Gastrocnemius medialis (tissue), 4 donors: ENCODE data around the gene SAMD4A. TPM values are rescaled to one million over a fixed set of nuclear protein-coding genes. Genes with fewer than 3 reads are reported as not detected.

Experiments used
- ATAC-seq, 2 donors: fragments of 150-250 bp; one replicate each; pipeline ENCODE4 v1.9.1; 2016
- DNase-seq, 2 donors: peaks; one replicate each; pipeline ENCODE4 v3.0.0-alpha.2; 2019
- H3K27ac ChIP-seq, 4 donors: fragments of 200-600 bp; sonication (generic); 1 replicate in 1 of 4; 2 replicates in 3 of 4; pipeline ENCODE4 v1.5.1; 2016 to 2018; ENCODE audit warnings: mild to moderate bottlenecking in 2 of 4, moderate library complexity in 1 of 4
- H3K27me3 ChIP-seq, 3 donors: fragments of 200-600 bp; sonication (generic) in 2 of 3; 1 replicate in 1 of 3; 2 replicates in 2 of 3; pipeline versions ENCODE4 v1.5.1 to v1.6.0; 2016 to 2019; ENCODE audit warnings: mild to moderate bottlenecking in 1 of 3, moderate library complexity in 1 of 3
- H3K36me3 ChIP-seq, 2 donors: fragments of 200-600 bp; sonication (generic) in 1 of 2; one replicate each; pipeline ENCODE4 v1.5.1; 2017 to 2018
- H3K4me1 ChIP-seq, 2 donors: fragments of 200-600 bp; sonication (generic) in 1 of 2; one replicate each; pipeline ENCODE4 v1.5.1; 2016 to 2017; ENCODE audit warnings: mild to moderate bottlenecking in 2 of 2
- H3K4me3 ChIP-seq, 4 donors: fragments of 200-600 bp; sonication (generic) in 3 of 4; 1 replicate in 1 of 4; 2 replicates in 3 of 4; pipeline ENCODE4 v1.5.1; 2016 to 2019; ENCODE audit warnings: mild to moderate bottlenecking in 2 of 4
- H3K9me3 ChIP-seq, 3 donors: fragments of 200-600 bp; sonication (generic) in 2 of 3; 1 replicate in 1 of 3; 2 replicates in 2 of 3; pipeline ENCODE4 v1.5.1; 2016 to 2019
- POLR2A ChIP-seq, 2 donors: fragments of 450-650 bp; IDR thresholded peaks; one replicate each; pipeline ENCODE4 v1.6.1; 2017; ENCODE audit warnings: antibody characterized with exemption in 2 of 2, mild to moderate bottlenecking in 2 of 2, moderate library complexity in 2 of 2
- in situ Hi-C, 4 donors: fragments of 200-750 bp; cut with MboI; loops; one replicate each; pipeline versions ENCODE4 v1.15.0 to v1.8.0; 2017; ENCODE audit warnings: low sequenced_read_pairs in 4 of 4
- intact Hi-C: fragments of 100-400 bp; cut with DNase I; formaldehyde crosslinking; loops from one replicate; pipeline ENCODE4 v1.15.1; 2023; ENCODE audit warnings: low total_unique reads
- total RNA-seq, 4 donors: library from RNA; depleted of rRNA; stranded (reverse); fragments of >200 nt; gene quantifications; one replicate each; pipeline versions ENCODE4 v1.1.0 to v1.2.3, GENCODE V29; 2016
- TF ChIP-seq, protein P1 (sequence below), 5 experiments: fragments of 450-650 bp in 3 of 5; fragments of 200-600 bp in 2 of 5; sonication (generic) in 2 of 5; IDR thresholded peaks in 4 of 5; conservative IDR thresholded peaks in 1 of 5; 1 replicate in 4 of 5; 2 replicates in 1 of 5; pipeline ENCODE4 v1.5.1; 2016 to 2019; ENCODE audit warnings: antibody characterized with exemption in 5 of 5, mild to moderate bottlenecking in 3 of 5, moderate library complexity in 3 of 5

Gene SAMD4A
- total RNA-seq, 4 donors from 2014 or later: 26.4 to 48.0 (median 42.2) TPM

DNA sequence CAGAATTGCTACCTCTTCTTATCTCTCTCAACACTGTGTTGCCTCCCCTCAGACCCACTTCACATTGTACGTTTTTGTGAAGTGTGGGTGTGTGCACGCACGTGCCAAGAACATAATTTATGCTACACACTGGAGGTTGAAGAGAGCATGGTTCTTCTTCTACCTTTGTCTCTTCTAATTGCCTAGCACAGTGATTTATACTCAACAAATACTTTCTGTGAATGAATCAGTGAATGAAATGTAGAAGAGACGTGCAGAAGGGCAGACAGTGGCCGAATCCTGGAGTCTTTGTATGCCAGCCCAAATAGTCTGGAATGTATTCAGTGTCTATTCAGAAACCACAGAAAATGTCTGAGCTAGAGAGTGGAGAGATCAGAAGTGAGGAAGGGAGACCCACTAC, 4.6 kb upstream of the SAMD4A start:
- TF ChIP-seq, protein P1, sequence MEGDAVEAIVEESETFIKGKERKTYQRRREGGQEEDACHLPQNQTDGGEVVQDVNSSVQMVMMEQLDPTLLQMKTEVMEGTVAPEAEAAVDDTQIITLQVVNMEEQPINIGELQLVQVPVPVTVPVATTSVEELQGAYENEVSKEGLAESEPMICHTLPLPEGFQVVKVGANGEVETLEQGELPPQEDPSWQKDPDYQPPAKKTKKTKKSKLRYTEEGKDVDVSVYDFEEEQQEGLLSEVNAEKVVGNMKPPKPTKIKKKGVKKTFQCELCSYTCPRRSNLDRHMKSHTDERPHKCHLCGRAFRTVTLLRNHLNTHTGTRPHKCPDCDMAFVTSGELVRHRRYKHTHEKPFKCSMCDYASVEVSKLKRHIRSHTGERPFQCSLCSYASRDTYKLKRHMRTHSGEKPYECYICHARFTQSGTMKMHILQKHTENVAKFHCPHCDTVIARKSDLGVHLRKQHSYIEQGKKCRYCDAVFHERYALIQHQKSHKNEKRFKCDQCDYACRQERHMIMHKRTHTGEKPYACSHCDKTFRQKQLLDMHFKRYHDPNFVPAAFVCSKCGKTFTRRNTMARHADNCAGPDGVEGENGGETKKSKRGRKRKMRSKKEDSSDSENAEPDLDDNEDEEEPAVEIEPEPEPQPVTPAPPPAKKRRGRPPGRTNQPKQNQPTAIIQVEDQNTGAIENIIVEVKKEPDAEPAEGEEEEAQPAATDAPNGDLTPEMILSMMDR (IDR thresholded peaks at IDR 0.05 in 4 of 5, conservative IDR thresholded peaks at IDR 0.05 in 1 of 5): no peak
- TF ChIP-seq POLR2A (IDR thresholded peaks at IDR 0.05): no peak
- H3K4me3 ChIP-seq: no peak overlapping the region
- no peaks in the 10 kb centered on the region for H3K27me3 ChIP-seq
- H3K4me1 ChIP-seq: peaks cover 7 to 10% of the 10 kb centered on the region in 2 donors
- H3K27ac ChIP-seq: no peak overlapping the region
- H3K9me3 ChIP-seq: no peaks in the 10 kb centered on the region
- DNase-seq: no peak
- in situ Hi-C loops (loop anchor here in 3 of 4 donors (5.0 to 10.0 kb wide), 2 partner anchors 212 to 215 kb away; no protein-coding TSS in a partner anchor), intact Hi-C loops (loop anchor here (10.0 kb wide), 2 partner anchors 162 to 332 kb away; no protein-coding TSS in a partner anchor)
- no peaks in the 10 kb centered on the region for H3K36me3 ChIP-seq
- ATAC-seq: no peak

DNA sequence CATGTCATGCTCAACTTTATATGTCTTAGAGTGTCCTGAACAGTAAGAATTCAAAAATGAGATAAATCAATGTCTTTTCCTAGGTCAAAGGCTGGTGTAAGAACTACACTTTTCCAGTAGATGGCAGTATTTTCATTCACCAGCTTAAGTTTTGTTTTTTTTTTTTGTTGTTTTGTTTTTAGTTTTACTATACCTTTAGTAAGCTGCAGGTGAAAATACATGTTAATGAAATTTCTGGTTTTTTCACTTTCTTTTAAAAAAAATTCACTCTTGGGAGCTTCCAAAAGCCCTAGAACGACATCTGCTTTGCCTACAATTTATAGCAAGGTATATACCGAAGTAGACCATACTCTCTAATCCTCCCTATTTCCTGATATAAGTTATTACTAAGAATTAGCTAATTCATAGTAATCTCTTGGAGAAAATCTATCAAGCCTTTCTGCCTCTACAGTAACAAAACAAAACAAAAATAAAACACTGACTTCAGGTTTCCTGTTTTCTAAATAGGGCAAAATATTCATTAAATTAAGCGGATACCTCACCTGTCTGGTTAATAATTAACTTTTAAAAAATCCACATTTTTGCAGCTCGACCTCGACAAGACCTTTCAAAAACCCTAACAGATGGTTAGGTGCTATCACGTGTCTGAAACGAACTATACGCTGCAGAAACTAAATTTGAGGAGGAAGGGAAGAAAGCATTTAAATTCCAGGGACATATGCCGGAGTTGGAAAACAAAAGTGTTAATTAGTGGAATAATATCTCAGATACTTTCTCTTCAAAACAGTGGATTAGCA, 2.7 kb upstream of the SAMD4A start:
- DNase-seq (no peak), ATAC-seq (no peak)
- intact Hi-C loops (loop anchor here (1.0 to 10.0 kb wide), 5 partner anchors 161 to 331 kb away; no protein-coding TSS in a partner anchor), in situ Hi-C loops (loop anchor here in 3 of 4 donors (5.0 to 10.0 kb wide), 2 partner anchors 211 to 213 kb away; no protein-coding TSS in a partner anchor)
- Histone ChIP-seq H3K4me1 (peaks cover 15 to 22% of the 10 kb centered on the region in 2 donors), H3K27ac (peak overlapping the region; percentile 97 to 100 (median 99)), H3K36me3 (no peaks in the 10 kb centered on the region), H3K9me3 (no peaks in the 10 kb centered on the region), H3K27me3 (no peaks in the 10 kb centered on the region), H3K4me3 (peak overlapping the region; percentile 67 to 89 (median 81))
- no peak for TF ChIP-seq POLR2A (IDR thresholded peaks at IDR 0.05)
- TF ChIP-seq, protein P1 (IDR thresholded peaks at IDR 0.05 in 4 of 5, conservative IDR thresholded peaks at IDR 0.05 in 1 of 5): peak; percentile 67 to 92 (median 87)

DNA sequence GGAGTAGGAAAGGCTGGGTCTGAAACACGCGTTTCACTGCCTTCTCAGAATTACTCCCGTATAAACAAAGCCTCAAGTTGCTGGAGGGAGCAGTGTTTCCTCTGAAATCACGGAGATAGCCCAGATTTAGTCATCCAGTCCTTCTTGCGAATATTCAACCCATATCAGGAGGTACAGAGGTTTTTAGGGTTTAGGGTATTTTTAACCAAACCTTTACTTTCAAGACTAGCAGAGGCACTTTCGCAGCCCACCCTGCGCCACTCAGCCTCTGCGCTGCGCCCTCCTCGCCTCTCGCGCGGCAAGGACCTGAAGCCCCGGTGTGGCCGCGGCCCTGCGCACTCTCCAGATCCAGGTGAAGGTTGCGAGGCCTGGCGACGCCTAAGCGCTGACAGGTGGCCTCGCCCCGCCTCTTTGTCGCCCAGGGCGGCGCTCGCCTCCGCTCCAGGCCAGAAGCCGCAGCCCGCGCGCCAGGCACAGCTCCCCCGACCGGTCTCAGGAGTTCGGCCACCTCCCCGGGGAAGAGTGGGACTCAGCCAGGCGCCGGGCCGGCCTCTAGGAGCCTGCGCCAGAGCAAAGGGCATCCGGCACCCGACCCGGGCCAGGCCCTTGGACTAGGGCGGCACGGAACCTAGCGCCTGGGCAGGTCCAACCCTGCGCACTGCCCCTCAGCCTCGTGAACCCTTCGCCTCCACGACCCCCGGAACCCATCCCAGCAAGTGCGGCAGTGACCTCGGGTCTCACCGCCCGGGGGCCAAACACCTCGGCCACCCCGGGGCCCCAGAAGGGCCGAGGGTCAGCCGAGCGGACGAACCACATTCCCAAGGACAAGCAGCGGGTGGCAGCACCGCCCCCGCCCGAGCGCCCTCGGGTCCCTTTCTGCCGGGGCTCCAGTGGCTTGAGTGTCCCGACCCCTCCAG, 1.8 kb upstream of the SAMD4A start:
- H3K27me3 ChIP-seq: no peaks in the 10 kb centered on the region
- no peaks in the 10 kb centered on the region for H3K9me3 ChIP-seq
- H3K36me3 ChIP-seq: no peaks in the 10 kb centered on the region
- intact Hi-C loops: loop anchor here (1.0 to 10.0 kb wide), 6 partner anchors 122 to 330 kb away; no protein-coding TSS in a partner anchor
- in situ Hi-C loops: loop anchor here (5.0 to 10.0 kb wide), 3 partner anchors 127 to 212 kb away; no protein-coding TSS in a partner anchor
- DNase-seq (peak; percentile 83 to 90), ATAC-seq (peak; percentile 36 to 42)
- TF ChIP-seq, protein P1 (IDR thresholded peaks at IDR 0.05 in 4 of 5, conservative IDR thresholded peaks at IDR 0.05 in 1 of 5): peak; percentile 13 to 59 (median 45)
- peak; percentile 91 to 92 for TF ChIP-seq POLR2A (IDR thresholded peaks at IDR 0.05)
- H3K4me1 ChIP-seq: peaks cover 23 to 31% of the 10 kb centered on the region in 2 donors
- peak overlapping the region; percentile 97 to 100 (median 99) for H3K27ac ChIP-seq
- H3K4me3 ChIP-seq: peak overlapping the region; percentile 67 to 89 (median 81)

DNA sequence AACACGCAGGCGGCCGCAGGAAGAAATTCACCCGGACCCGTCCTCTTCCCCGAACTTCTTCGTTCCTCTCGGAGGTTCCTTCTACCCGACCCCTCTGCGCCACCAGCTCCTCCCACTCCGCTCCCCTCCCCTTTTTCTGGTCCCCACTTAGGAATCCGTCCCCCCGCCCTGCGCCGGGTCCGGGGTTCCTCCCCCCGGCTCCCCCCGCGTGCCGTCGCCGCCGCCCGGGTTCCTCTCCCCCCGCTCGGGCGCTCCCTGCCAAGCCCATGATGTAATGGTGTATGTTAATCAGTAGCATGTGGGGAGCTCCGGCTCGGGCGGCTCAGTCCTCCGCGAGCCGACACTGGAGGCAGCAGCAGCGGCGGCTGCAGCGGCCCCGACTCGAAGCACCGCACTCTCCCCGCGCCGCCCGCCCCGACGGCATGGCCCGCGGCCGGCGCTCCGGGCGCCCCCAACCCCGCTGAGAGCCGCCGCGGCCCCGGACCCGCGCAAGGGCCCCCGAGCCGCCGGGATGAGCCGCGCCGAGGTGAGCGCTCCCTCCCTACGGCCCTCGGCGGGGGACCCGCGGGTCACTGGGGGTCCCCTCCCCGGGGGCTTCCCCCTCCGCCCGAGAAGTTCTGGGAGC, 1.0 kb upstream of the SAMD4A start:
- Histone ChIP-seq H3K9me3 (no peaks in the 10 kb centered on the region), H3K4me1 (peaks cover 31 to 38% of the 10 kb centered on the region in 2 donors), H3K27ac (peak overlapping the region; percentile 97 to 100 (median 99)), H3K4me3 (peak overlapping the region; percentile 67 to 89 (median 81)), H3K27me3 (no peaks in the 10 kb centered on the region), H3K36me3 (no peaks in the 10 kb centered on the region)
- peak; percentile 94 to 96 for TF ChIP-seq POLR2A (IDR thresholded peaks at IDR 0.05)
- TF ChIP-seq, protein P1 (IDR thresholded peaks at IDR 0.05 in 4 of 5, conservative IDR thresholded peaks at IDR 0.05 in 1 of 5): no peak
- in situ Hi-C loops: loop anchor here in 3 of 4 donors (5.0 to 10.0 kb wide), 2 partner anchors 126 to 209 kb away; no protein-coding TSS in a partner anchor
- peak; percentile 53 to 63 for ATAC-seq
- DNase-seq: peak; percentile 92 to 97
- intact Hi-C loops: loop anchor here (1.0 to 10.0 kb wide), 4 partner anchors 121 to 329 kb away; no protein-coding TSS in a partner anchor
